Measurements from ENCODE around the gene CLPSL1. TPM values are rescaled to one million over a fixed set of nuclear protein-coding genes. Genes with fewer than 3 reads are reported as not detected.

The CLPSL1 gene
- total and polyA plus RNA-seq, 2 of the 13 experiments (the other 11 are each of a cell fraction or from before 2014, with no cell fraction given), result not detected

DNA sequence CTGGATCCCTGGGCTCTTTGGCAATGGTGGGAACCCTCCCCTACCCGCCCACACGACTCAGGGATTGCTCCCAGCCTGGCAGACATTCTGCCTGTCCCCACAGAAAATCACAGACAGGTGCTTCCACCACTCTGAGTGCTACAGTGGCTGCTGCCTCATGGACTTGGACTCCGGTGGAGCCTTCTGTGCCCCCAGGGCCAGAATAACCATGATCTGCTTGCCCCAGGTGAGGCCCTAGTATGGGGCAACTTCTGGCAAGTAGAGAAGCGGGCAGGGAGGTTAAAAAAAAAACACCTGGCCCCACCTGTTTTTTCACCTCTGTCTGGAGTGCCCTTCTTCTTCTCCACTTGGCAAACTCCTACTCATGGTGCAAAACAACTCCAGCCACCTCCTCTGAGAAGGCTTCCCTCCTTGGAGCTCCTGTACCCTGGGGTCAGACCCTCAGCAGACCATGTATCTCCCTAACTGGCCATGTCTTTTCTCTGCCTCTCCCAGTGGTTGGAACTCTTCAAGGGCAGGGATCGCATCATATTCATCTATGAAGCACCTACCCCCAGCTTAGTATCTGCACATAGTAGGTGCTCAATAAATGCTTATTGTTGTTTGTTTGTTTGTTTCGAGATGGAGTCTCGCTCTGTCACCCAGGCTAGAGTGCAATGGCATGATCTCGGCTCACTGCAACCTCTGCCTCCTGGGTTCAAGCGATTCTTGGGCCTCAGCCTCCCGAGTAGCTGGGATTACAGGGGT lies 3.3 kb upstream of the CLPSL1 start (continued):
- TF ChIP-seq ZNF883 (CRISPR knock-in tag; IDR thresholded peaks at IDR 0.05; ENCODE audit: not compliant biosample characterization), result no peak
- no peak for TF ChIP-seq ELF1 (CRISPR knock-in tag; IDR thresholded peaks at IDR 0.05)
- TF ChIP-seq, protein P1, sequence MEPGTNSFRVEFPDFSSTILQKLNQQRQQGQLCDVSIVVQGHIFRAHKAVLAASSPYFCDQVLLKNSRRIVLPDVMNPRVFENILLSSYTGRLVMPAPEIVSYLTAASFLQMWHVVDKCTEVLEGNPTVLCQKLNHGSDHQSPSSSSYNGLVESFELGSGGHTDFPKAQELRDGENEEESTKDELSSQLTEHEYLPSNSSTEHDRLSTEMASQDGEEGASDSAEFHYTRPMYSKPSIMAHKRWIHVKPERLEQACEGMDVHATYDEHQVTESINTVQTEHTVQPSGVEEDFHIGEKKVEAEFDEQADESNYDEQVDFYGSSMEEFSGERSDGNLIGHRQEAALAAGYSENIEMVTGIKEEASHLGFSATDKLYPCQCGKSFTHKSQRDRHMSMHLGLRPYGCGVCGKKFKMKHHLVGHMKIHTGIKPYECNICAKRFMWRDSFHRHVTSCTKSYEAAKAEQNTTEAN (CRISPR knock-in tag; conservative IDR thresholded peaks at IDR 0.05), result no peak

DNA sequence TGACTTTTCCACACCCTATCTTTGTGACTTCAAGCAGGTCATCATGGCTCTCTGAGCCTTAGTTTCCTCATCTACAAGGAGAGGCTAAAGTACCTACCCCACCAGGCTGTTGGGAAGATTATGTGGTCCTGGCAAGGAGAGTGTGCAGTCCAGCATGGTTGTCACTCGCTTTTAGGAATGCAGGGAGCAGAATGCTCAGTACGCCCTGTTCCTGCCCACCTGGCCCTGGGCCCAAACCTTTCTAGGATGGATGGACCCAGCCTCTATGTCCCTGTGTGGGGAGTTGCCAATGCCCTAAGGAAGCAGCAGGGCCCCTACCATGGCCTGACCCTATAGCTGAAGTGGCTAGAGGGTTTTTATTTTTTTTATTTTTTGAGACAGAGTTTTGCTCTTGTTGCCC lies 2.4 kb upstream of the CLPSL1 start:
- Histone ChIP-seq H3K4me1 (ENCODE audit: insufficient read depth, low read length) (peaks cover 6% of the 10 kb centered on the region), H4K20me1 (ENCODE audit: insufficient read depth, low read length) (no peaks in the 10 kb centered on the region), H3K9me3 (ENCODE audit: low read length) (no peaks in the 10 kb centered on the region), H3K4me2 (ENCODE audit: low read depth, low read length) (no peak overlapping the region), H3K79me2 (ENCODE audit: insufficient read depth, low read length) (no peaks in the 10 kb centered on the region), H3K27me3 (ENCODE audit: control insufficient read depth in 1 of 2, insufficient read depth in 2 of 2, low read length in 2 of 2) (peaks cover 11 to 49% of the 10 kb centered on the region in 2 experiments), H3K9ac (ENCODE audit: insufficient read depth, low read depth, low read length) (no peak overlapping the region), H3K4me3 (replicated peaks in 1 of 3; ENCODE audit: insufficient read depth in 1 of 3, low read depth in 2 of 3, low read length in 3 of 3) (no peak overlapping the region), H3K27ac (ENCODE audit: extremely low read length, insufficient read depth, low read length) (no peak overlapping the region), H2AFZ (ENCODE audit: low read length) (no peak overlapping the region), H3K36me3 (replicated peaks in 1 of 2; ENCODE audit: control insufficient read depth in 1 of 2, insufficient read depth in 2 of 2, low read length in 2 of 2) (no peaks in the 10 kb centered on the region)
- ATAC-seq, result no peak
- no peak for TF ChIP-seq KAT7 (CRISPR knock-in tag; IDR thresholded peaks at IDR 0.05; ENCODE audit: borderline replicate concordance)
- TF ChIP-seq ZMYM2 (CRISPR knock-in tag; IDR thresholded peaks at IDR 0.05), result no peak
- TF ChIP-seq RFX1 (IDR thresholded peaks at IDR 0.05), result no peak
- POLR2A ChIA-PET, result no interaction called here
- in situ Hi-C loops (cut with HindIII; ENCODE audit: extremely low pct_ligation_motif_present, low pct_unique_long_range_greater_than_20kb) (no loop called here), intact Hi-C loops (cut with micrococcal nuclease; ENCODE audit: unreplicated experiment) (no loop called here)
- 50% methylated on average over 2 of the region's 2 CpGs for WGBS (ENCODE audit: low lambda C conversion rate)
- BruUV-seq (replicated peaks), result no TSS peak
- CTCF ChIA-PET (ENCODE audit: low intra/inter-chr PET ratio, low total read pairs), result no interaction called here
- no peak for DNase-seq (ENCODE audit: low spot score)
- FAIRE-seq, result no peak
